HG02763 (cell line): ENCODE data around the gene HARS1.
"Not testable (repeated sequence)": the region's sequence is repeated elsewhere in the genome, so short reads cannot be mapped to it uniquely, and the experiment has no call there.

Experiments
- ATAC-seq: cut with Tn5 transposase; IDR thresholded peaks from one replicate; pipeline ENCODE4 v1.9.1; 2021; ENCODE audit warnings: mild to moderate bottlenecking, moderate library complexity; ENCODE audit not compliant: unreplicated experiment

Gene HARS1

GRCh38 chr5:140690941-140691924, at the start of gene HARS1, which contains the start of gene HARS2:
HARS1 (minus strand) TSS chr5:140691370; CDS start chr5:140691304, 66 bp downstream.
HARS2 (plus strand) TSS chr5:140691455; CDS start chr5:140691649, 194 bp downstream.
- peak; percentile 96 for ATAC-seq

- ATAC-seq: no peak
These were observed 46.3 kb upstream of the HARS1 start for GRCh38 chr5:140737486-140737885.

GRCh38 chr5:140734354-140734753, 43.2 kb upstream of the HARS1 start:
- ATAC-seq: no peak

- no peak for ATAC-seq
These were observed 41.9 kb upstream of the HARS1 start for GRCh38 chr5:140733098-140733497.

- ATAC-seq: peak; percentile 91
These were observed 34.8 kb upstream of the HARS1 start for GRCh38 chr5:140725799-140726471.

- ATAC-seq: not testable (repeated sequence)
These were observed 30.2 kb upstream of the HARS1 start for GRCh38 chr5:140721395-140721794.

GRCh38 chr5:140720738-140721137, 29.6 kb upstream of the HARS1 start:
- ATAC-seq: not testable (repeated sequence)

- ATAC-seq: no peak
These were observed 27.1 kb upstream of the HARS1 start for GRCh38 chr5:140718266-140718592.

- not testable (repeated sequence) for ATAC-seq
These were observed 25.1 kb upstream of the HARS1 start for GRCh38 chr5:140716238-140716637.

- no peak for ATAC-seq
These were observed 22.5 kb upstream of the HARS1 start for GRCh38 chr5:140713562-140714094.

GRCh38 chr5:140711794-140712193, 20.6 kb upstream of the HARS1 start:
- ATAC-seq: no peak

GRCh38 chr5:140710899-140711552, 19.9 kb upstream of the HARS1 start:
- ATAC-seq: peak; percentile 84

- ATAC-seq: not testable (repeated sequence)
These were observed 17.6 kb upstream of the HARS1 start for GRCh38 chr5:140708787-140709186.

- ATAC-seq: no peak
These were observed 16.6 kb upstream of the HARS1 start for GRCh38 chr5:140707812-140708211.

GRCh38 chr5:140700177-140701144, 9.3 kb upstream of the HARS1 start, which contains the start of gene ZMAT2:
ZMAT2 (plus strand) TSS chr5:140700447; CDS start chr5:140700461, 14 bp downstream.
- peak; percentile 97 for ATAC-seq

- ATAC-seq: no peak
These were observed 5.8 kb upstream of the HARS1 start for GRCh38 chr5:140696891-140697492.

- no peak for ATAC-seq
These were observed 3.1 kb upstream of the HARS1 start for GRCh38 chr5:140694276-140694675.

GRCh38 chr5:140690376-140690932, 716 bp downstream of the HARS1 start:
- no peak for ATAC-seq

GRCh38 chr5:140678993-140679392, 12.2 kb downstream of the HARS1 start:
- ATAC-seq: no peak
